Coronary artery (tissue), 2 donors: ENCODE data around the gene SPIRE2.
"Not testable (repeated sequence)": the region's sequence is repeated elsewhere in the genome, so short reads cannot be mapped to it uniquely, and the experiment has no call there.

Experiments used
- DNase-seq: peaks from one replicate; pipeline ENCODE4 v3.0.0-alpha.2; 2017; ENCODE audit warnings: low spot score
- H3K27ac ChIP-seq, 2 donors: fragments of 200-600 bp; sonication (generic); one replicate each; pipeline ENCODE4 v1.5.1; 2016 to 2019
- H3K4me3 ChIP-seq: fragments of 200-600 bp; sonication (generic); 2 replicates; pipeline ENCODE4 v1.5.1; 2016; ENCODE audit warnings: mild to moderate bottlenecking, moderate library complexity
- CTCF ChIP-seq: fragments of 200-600 bp; sonication (generic); IDR thresholded peaks from one replicate; pipeline ENCODE4 v1.5.1; 2019; ENCODE audit warnings: antibody characterized with exemption

Gene SPIRE2

GRCh38 chr16:89913408-89914387 is 85.4 kb downstream of the SPIRE2 start:
- no peak for TF ChIP-seq CTCF
- Histone ChIP-seq H3K4me3 (no peak overlapping the region), H3K27ac (no peak overlapping the region)
- DNase-seq, result no peak

GRCh38 chr16:89914642-89915285 is 86.5 kb downstream of the SPIRE2 start:
- H3K27ac ChIP-seq, H3K4me3 ChIP-seq, DNase-seq: not testable (repeated sequence)

- no peak for DNase-seq
- TF ChIP-seq CTCF, result no peak
- Histone ChIP-seq H3K27ac (no peak overlapping the region), H3K4me3 (no peak overlapping the region)
These were observed 87.3 kb downstream of the SPIRE2 start for GRCh38 chr16:89915303-89916232.

GRCh38 chr16:89917773-89918452 is 89.6 kb downstream of the SPIRE2 start:
- Histone ChIP-seq H3K27ac (peak overlapping the region; percentile 3 to 74), H3K4me3 (peak overlapping the region; percentile 69)
- peak; percentile 84 for DNase-seq
- TF ChIP-seq CTCF, result no peak

DNA sequence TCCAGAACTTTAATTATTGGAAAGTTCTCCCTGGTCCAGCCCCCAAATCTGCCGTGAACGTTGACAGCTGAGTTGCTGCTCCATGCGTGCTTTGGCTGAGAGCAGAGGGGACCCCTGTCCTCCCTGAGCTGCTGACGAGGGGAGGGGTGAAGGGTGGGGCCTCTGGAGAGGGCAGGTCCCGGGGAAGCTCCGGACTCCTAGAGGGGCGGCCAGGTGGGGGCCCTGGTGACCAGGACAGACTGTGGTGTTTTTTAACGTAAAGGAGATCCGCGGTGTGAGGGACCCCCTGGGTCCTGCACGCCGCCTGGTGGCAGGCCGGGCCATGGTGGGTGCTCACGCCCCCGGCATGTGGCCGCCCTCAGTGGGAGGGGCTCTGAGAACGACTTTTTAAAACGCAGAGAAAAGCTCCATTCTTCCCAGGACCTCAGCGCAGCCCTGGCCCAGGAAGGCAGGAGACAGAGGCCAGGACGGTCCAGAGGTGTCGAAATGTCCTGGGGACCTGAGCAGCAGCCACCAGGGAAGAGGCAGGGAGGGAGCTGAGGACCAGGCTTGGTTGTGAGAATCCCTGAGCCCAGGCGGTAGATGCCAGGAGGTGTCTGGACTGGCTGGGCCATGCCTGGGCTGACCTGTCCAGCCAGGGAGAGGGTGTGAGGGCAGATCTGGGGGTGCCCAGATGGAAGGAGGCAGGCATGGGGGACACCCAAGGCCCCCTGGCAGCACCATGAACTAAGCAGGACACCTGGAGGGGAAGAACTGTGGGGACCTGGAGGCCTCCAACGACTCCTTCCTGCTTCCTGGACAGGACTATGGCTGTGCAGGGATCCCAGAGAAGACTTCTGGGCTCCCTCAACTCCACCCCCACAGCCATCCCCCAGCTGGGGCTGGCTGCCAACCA is 90.4 kb downstream of the SPIRE2 start, which contains the start of gene MC1R:
Gene MC1R (plus strand): TSS at position 410 of the 895 bp plus-strand sequence. CDS start 397 bp downstream, at position 807.
- no peak for DNase-seq
- TF ChIP-seq CTCF, result no peak
- Histone ChIP-seq H3K27ac (peak within 1 kb of the TSS; percentile 3 to 74), H3K4me3 (peak within 1 kb of the TSS; percentile 69)

- H3K27ac ChIP-seq, result no peak overlapping the region
- no peak for TF ChIP-seq CTCF
- no peak overlapping the region for H3K4me3 ChIP-seq
- no peak for DNase-seq
These were observed 91.5 kb downstream of the SPIRE2 start for GRCh38 chr16:89919535-89920406.
